H1 (cell line): Measurements from ENCODE around the gene OGT. TPM values are rescaled to one million over a fixed set of nuclear protein-coding genes. Genes with fewer than 3 reads are reported as not detected.

ENCODE experiments used
- CTCF ChIA-PET: fragments of 300-600 bp; sonication (Branson Sonifier 250); formaldehyde crosslinking; loops from one replicate; lab custom pipeline; 2021; ENCODE audit not compliant: partially characterized antibody; lab: Charles Lee
- POLR2A ChIA-PET: fragments of 300-600 bp; sonication (Branson Sonifier 250); formaldehyde crosslinking; loops from one replicate; lab custom pipeline; 2021; ENCODE audit warnings: inconsistent platforms; ENCODE audit not compliant: partially characterized antibody; lab: Charles Lee
- DNase-seq, 2 experiments: peaks; one replicate each; pipeline versions ENCODE4 v3.0.0 to v3.0.0-alpha.2; 2010 to 2022; ENCODE audit warnings: low spot score in 2 of 2, low read depth in 1 of 2, mixed read lengths in 1 of 2
- FAIRE-seq: peaks from 2 replicates; lab custom pipeline; 2011; peaks lifted over from hg19 to GRCh38; lab: Jason Lieb, UNC
- H2AFZ ChIP-seq: 2 replicates; pipeline ENCODE4 v1.8.1; 2012; ENCODE audit warnings: low read length, inconsistent platforms
- H2AK5ac ChIP-seq: 2 replicates; pipeline ENCODE4 v1.6.1; 2013; ENCODE audit warnings: low read depth, low read length
- H2BK120ac ChIP-seq: replicated peaks from 2 replicates; pipeline ENCODE3; 2013; ENCODE audit warnings: low read depth, low read length, inconsistent platforms
- H2BK12ac ChIP-seq: 2 replicates; pipeline ENCODE4 v1.6.1; 2013; ENCODE audit warnings: low read depth, low read length
- H2BK15ac ChIP-seq: 2 replicates; pipeline ENCODE4 v1.6.1; 2013; ENCODE audit warnings: low read length
- H2BK20ac ChIP-seq: 2 replicates; pipeline ENCODE4 v1.6.1; 2013; ENCODE audit warnings: low read length
- H2BK5ac ChIP-seq: 2 replicates; pipeline ENCODE4 v1.6.1; 2013; ENCODE audit warnings: low read depth, low read length
- H3K14ac ChIP-seq: 2 replicates; pipeline ENCODE4 v1.6.1; 2013; ENCODE audit warnings: inconsistent platforms; ENCODE audit not compliant: insufficient read length
- H3K18ac ChIP-seq: 2 replicates; pipeline ENCODE4 v1.6.1; 2013; ENCODE audit warnings: low read length; ENCODE audit errors: extremely low read depth
- H3K23ac ChIP-seq: 2 replicates; pipeline ENCODE4 v1.6.1; 2013; ENCODE audit warnings: inconsistent platforms; ENCODE audit not compliant: insufficient read length
- H3K23me2 ChIP-seq: 2 replicates; pipeline ENCODE4 v1.6.1; 2013; ENCODE audit warnings: low read depth, low read length
- H3K27ac ChIP-seq: 2 replicates; pipeline ENCODE4 v1.6.1; 2011; ENCODE audit warnings: low read depth, low read length, inconsistent platforms
- H3K27me3 ChIP-seq, 4 experiments: replicated peaks in 1 of 4; 1 replicate in 1 of 4; 2 replicates in 3 of 4; pipeline versions ENCODE4 v1.6.1 to v1.8.1; 2011 to 2013; ENCODE audit warnings: low read length in 3 of 4, mild to moderate bottlenecking in 3 of 4, inconsistent platforms in 2 of 4, mixed read lengths in 2 of 4, moderate library complexity in 1 of 4; ENCODE audit not compliant: control insufficient read depth in 3 of 4, insufficient read depth in 3 of 4; ENCODE audit errors: extremely low read depth in 1 of 4
- H3K36me3 ChIP-seq, 4 experiments: 2 replicates each; pipeline versions ENCODE4 v1.6.1 to v1.8.1; 2011 to 2013; ENCODE audit warnings: mild to moderate bottlenecking in 4 of 4, low read length in 3 of 4, moderate library complexity in 2 of 4, control low read depth in 1 of 4, inconsistent platforms in 1 of 4; ENCODE audit not compliant: insufficient read depth in 4 of 4, control insufficient read depth in 2 of 4
- H3K4ac ChIP-seq: replicated peaks from 2 replicates; pipeline ENCODE3; 2013; ENCODE audit warnings: low read length, low read depth, mixed read lengths, inconsistent platforms; ENCODE audit not compliant: insufficient read length
- H3K4me1 ChIP-seq, 4 experiments: replicated peaks in 1 of 4; 1 replicate in 1 of 4; 2 replicates in 3 of 4; pipeline versions ENCODE4 v1.6.1 to v1.8.1; 2011 to 2013; ENCODE audit warnings: low read length in 3 of 4, inconsistent platforms in 2 of 4, mixed read lengths in 1 of 4; ENCODE audit not compliant: insufficient read depth in 4 of 4, control insufficient read depth in 3 of 4
- H3K4me2 ChIP-seq, 2 experiments: 2 replicates each; pipeline versions ENCODE4 v1.6.1 to v1.8.1; 2011 to 2013; ENCODE audit warnings: low read depth in 2 of 2, low read length in 2 of 2, control low read depth in 1 of 2, inconsistent platforms in 1 of 2, mild to moderate bottlenecking in 1 of 2; ENCODE audit not compliant: insufficient read depth in 1 of 2
- H3K4me3 ChIP-seq, 4 experiments: fragments of 200-600, 300-600 bp in 1 of 4; sonication (generic), shearing (Covaris generic), sonication (Bioruptor Twin) in 1 of 4; 2 replicates each; pipeline versions ENCODE4 v1.5.1 to v1.8.1; 2011 to 2016; ENCODE audit warnings: low read length in 4 of 4, low read depth in 3 of 4, control low read depth in 2 of 4, inconsistent platforms in 2 of 4, mild to moderate bottlenecking in 2 of 4, mixed read lengths in 1 of 4, moderate library complexity in 1 of 4; ENCODE audit not compliant: insufficient read depth in 2 of 4; ENCODE audit errors: extremely low read depth in 1 of 4
- H3K56ac ChIP-seq: replicated peaks from 2 replicates; pipeline ENCODE3; 2013; ENCODE audit warnings: low read depth, mild to moderate bottlenecking, mixed read lengths, low read length, inconsistent platforms; ENCODE audit not compliant: insufficient read length
- H3K79me1 ChIP-seq: 2 replicates; pipeline ENCODE4 v1.6.1; 2013; ENCODE audit warnings: low read depth, low read length, control low read depth
- H3K79me2 ChIP-seq, 2 experiments: 2 replicates each; pipeline versions ENCODE4 v1.6.1 to v1.8.1; 2012 to 2013; ENCODE audit warnings: low read length in 2 of 2, mild to moderate bottlenecking in 2 of 2, inconsistent platforms in 1 of 2; ENCODE audit not compliant: insufficient read depth in 2 of 2, control insufficient read depth in 1 of 2
- H3K9ac ChIP-seq, 4 experiments: replicated peaks in 1 of 4; 1 replicate in 1 of 4; 2 replicates in 3 of 4; pipeline versions ENCODE4 v1.6.1 to v1.8.1; 2011 to 2013; ENCODE audit warnings: low read depth in 3 of 4, low read length in 3 of 4, control low read depth in 2 of 4, mild to moderate bottlenecking in 2 of 4, moderate library complexity in 2 of 4, inconsistent platforms in 1 of 4; ENCODE audit errors: extremely low read depth in 1 of 4
- H3K9me3 ChIP-seq, 2 experiments: 2 replicates each; pipeline versions ENCODE4 v1.6.1 to v1.8.1; 2012 to 2013; ENCODE audit warnings: mild to moderate bottlenecking in 2 of 2, moderate library complexity in 2 of 2, control low read depth in 1 of 2, inconsistent platforms in 1 of 2, low read depth in 1 of 2, low read length in 1 of 2, mixed read lengths in 1 of 2; ENCODE audit not compliant: insufficient read depth in 2 of 2
- H4K20me1 ChIP-seq, 2 experiments: replicated peaks in 1 of 2; 2 replicates each; pipeline versions ENCODE3 to v1.8.1; 2011 to 2013; ENCODE audit warnings: inconsistent platforms in 2 of 2, low read length in 2 of 2, mild to moderate bottlenecking in 1 of 2; ENCODE audit not compliant: insufficient read depth in 2 of 2, control insufficient read depth in 1 of 2
- H4K5ac ChIP-seq: 2 replicates; pipeline ENCODE4 v1.6.1; 2013; ENCODE audit warnings: low read length, low read depth, mixed read lengths, inconsistent platforms; ENCODE audit not compliant: insufficient read length
- H4K8ac ChIP-seq: 2 replicates; pipeline ENCODE4 v1.8.0; 2013; ENCODE audit warnings: mild to moderate bottlenecking, moderate library complexity, low read length, inconsistent platforms; ENCODE audit not compliant: insufficient read depth; ENCODE audit errors: extremely low read depth
- H4K91ac ChIP-seq: replicated peaks from 2 replicates; pipeline ENCODE3; 2013; ENCODE audit warnings: low read length, mixed read lengths, inconsistent platforms; ENCODE audit not compliant: insufficient read length
- CHD2 ChIP-seq: IDR thresholded peaks from 2 replicates; pipeline ENCODE4 v1.6.1; 2012; ENCODE audit warnings: low read length, improper control_type of control experiment
- JUN ChIP-seq: IDR thresholded peaks from 2 replicates; pipeline ENCODE4 v1.6.1; 2011; ENCODE audit warnings: low read depth, mild to moderate bottlenecking, improper control_type of control experiment, low read length
- MAFK ChIP-seq: IDR thresholded peaks from 2 replicates; pipeline ENCODE4 v1.6.1; 2012; ENCODE audit warnings: low read depth, mild to moderate bottlenecking, improper control_type of control experiment, low read length
- RFX5 ChIP-seq: IDR thresholded peaks from 2 replicates; pipeline ENCODE4 v1.6.1; 2011; ENCODE audit warnings: low read depth, low read length, improper control_type of control experiment, borderline replicate concordance
- SUZ12 ChIP-seq: fragments of 200-600 bp; sonication (generic); IDR thresholded peaks from 2 replicates; pipeline ENCODE4 v1.6.1; 2012; ENCODE audit warnings: mild to moderate bottlenecking, inconsistent platforms, low read length, moderate library complexity, mixed read lengths
- WGBS, 2 experiments: shearing (Covaris generic) in 1 of 2; methylation state at CpG; one replicate each; pipeline versions ENCODE4 v1.1.6 to v1.1.7; 2013 to 2015; ENCODE audit warnings: low lambda C conversion rate in 2 of 2, mixed read lengths in 2 of 2, inconsistent platforms in 1 of 2, low coverage in 1 of 2, missing lambda C conversion rate in 1 of 2; ENCODE audit not compliant: insufficient replicate concordance in 2 of 2, insufficient coverage in 1 of 2, insufficient read length in 1 of 2; ENCODE audit errors: extremely low coverage in 1 of 2, missing lambda C conversion rate in 1 of 2; 5-methylcytosine and 5-hydroxymethylcytosine counted together
- polyA plus RNA-seq, 7 experiments: library from polyadenylated mRNA; depleted of rRNA in 3 of 7; stranded (reverse) in 5 of 7; unstranded in 2 of 7; fragments of >200 nt in 5 of 7; fragments of 200-250 nt in 2 of 7; gene quantifications; 1 replicate in 5 of 7; 2 replicates in 1 of 7; 4 replicates in 1 of 7; pipeline versions ENCODE4 v1.2.1 to v1.2.3, GENCODE V29; 2011 to 2013; ENCODE audit warnings: missing spikeins in 2 of 7, mixed read lengths in 2 of 7
- total RNA-seq: library from RNA; stranded (reverse); fragmentation: NEBNext Ultra II Directional; extraction: Animal tissue kit (Norgen Biotek cat#: 25700); gene quantifications from 2 replicates; pipeline ENCODE4 v1.2.1, GENCODE V29; 2021

The OGT gene
- total and polyA plus RNA-seq, 2 of the 8 experiments (the other 6 are each of a cell fraction or from before 2014, with no cell fraction given) = 130 to 169 TPM

DNA sequence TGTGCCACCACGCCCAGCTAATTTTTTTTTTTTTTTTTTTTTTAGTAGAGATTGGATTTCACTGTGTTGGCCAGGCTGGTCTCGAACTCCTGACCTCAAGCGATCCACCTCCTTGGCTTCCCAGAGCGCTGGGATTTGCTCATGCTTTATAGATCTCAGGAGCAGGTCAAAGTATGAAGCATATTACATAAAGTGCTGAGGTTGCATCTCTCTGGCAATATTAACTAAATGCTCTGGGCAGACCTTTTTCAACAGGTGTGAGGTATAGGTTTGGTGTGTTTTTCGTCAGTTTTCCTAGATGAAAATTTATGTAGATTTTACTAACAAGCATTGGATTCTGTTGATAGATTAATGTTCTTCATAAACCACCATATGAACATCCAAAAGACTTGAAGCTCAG, 26.0 kb downstream of the OGT start:
- FAIRE-seq = no peak
- no peak overlapping the region for H3K27ac ChIP-seq
- CTCF ChIA-PET = no interaction called here
- no peak for TF ChIP-seq RFX5
- TF ChIP-seq JUN = no peak
- no peak for TF ChIP-seq MAFK
- no peak for TF ChIP-seq SUZ12
- TF ChIP-seq CHD2 = no peak

More for the DNA sequence above, 26.0 kb downstream of the OGT start:
- Histone ChIP-seq H2AK5ac (no peak overlapping the region), H3K9ac (no peak overlapping the region), H3K23me2 (no peaks in the 10 kb centered on the region), H3K4ac (no peak overlapping the region), H3K18ac (no peak overlapping the region), H3K27me3 (no peaks in the 10 kb centered on the region), H2BK20ac (no peak overlapping the region), H4K8ac (no peak overlapping the region), H3K4me2 (no peak overlapping the region), H3K9me3 (no peaks in the 10 kb centered on the region), H4K5ac (no peak overlapping the region), H4K91ac (no peak overlapping the region), H3K79me2 (no peaks in the 10 kb centered on the region), H3K4me1 (no peaks in the 10 kb centered on the region), H4K20me1 (peaks cover 0 to 2% of the 10 kb centered on the region in 2 experiments), H2BK12ac (no peak overlapping the region), H3K4me3 (no peak overlapping the region), H2AFZ (no peak overlapping the region), H3K14ac (no peak overlapping the region), H3K56ac (no peak overlapping the region), H3K36me3 (peaks cover 19 to 92% (median 65%) of the 10 kb centered on the region in 4 experiments), H3K79me1 (no peaks in the 10 kb centered on the region), H3K23ac (no peak overlapping the region), H2BK120ac (no peak overlapping the region), H2BK15ac (no peak overlapping the region), H2BK5ac (no peak overlapping the region)
- POLR2A ChIA-PET = interaction anchor here (0.6 to 1.9 kb wide), 2 partner anchors 26 to 122 kb away, joined by 3 to 7 read pairs; partner anchors contain the start of gene OGT
- DNase-seq = no peak
- WGBS, 2 experiments = 100% methylated on average over 2 of the region's 5 CpGs; no CpG with 5 or more reads in 1 of the 2 experiments
